Loucy (cell line): Measurements from ENCODE around the gene HELZ.

Experiments used
- H2AFZ ChIP-seq: fragments of 200-600 bp; sonication (generic); 2 replicates; pipeline ENCODE4 v1.6.0; 2016; ENCODE audit warnings: antibody characterized with exemption, mild to moderate bottlenecking, low read length, moderate library complexity
- H3F3A ChIP-seq: fragments of 200-600 bp; 2 replicates; pipeline ENCODE4 v1.6.0; 2016; ENCODE audit warnings: antibody characterized with exemption, low read depth, mild to moderate bottlenecking
- H3K27me3 ChIP-seq: fragments of 200-600 bp; sonication (generic); 2 replicates; pipeline ENCODE4 v1.6.1; 2014; ENCODE audit warnings: low read length, mild to moderate bottlenecking; ENCODE audit not compliant: insufficient read depth, poor library complexity, severe bottlenecking
- H3K36me3 ChIP-seq: fragments of 200-600 bp; sonication (generic); 2 replicates; pipeline ENCODE4 v1.6.1; 2016; ENCODE audit warnings: low read length; ENCODE audit not compliant: insufficient read depth
- H3K4me1 ChIP-seq: fragments of 200-600 bp; sonication (generic); 2 replicates; pipeline ENCODE4 v1.5.1; 2014; ENCODE audit warnings: low read length, mild to moderate bottlenecking; ENCODE audit not compliant: insufficient read depth, poor library complexity, severe bottlenecking
- H3K4me2 ChIP-seq: fragments of 200-600 bp; sonication (generic); 2 replicates; pipeline ENCODE4 v1.6.0; 2014; ENCODE audit warnings: antibody characterized with exemption, low read length, low read depth, mild to moderate bottlenecking; ENCODE audit not compliant: poor library complexity, severe bottlenecking
- H3K4me3 ChIP-seq: fragments of 200-600 bp; sonication (generic); 2 replicates; pipeline ENCODE4 v1.5.1; 2014; ENCODE audit warnings: low read length, mild to moderate bottlenecking, mixed read lengths; ENCODE audit not compliant: poor library complexity, severe bottlenecking
- H3K79me2 ChIP-seq: fragments of 200-600 bp; sonication (generic); 2 replicates; pipeline ENCODE4 v1.6.1; 2014; ENCODE audit warnings: low read length; ENCODE audit not compliant: insufficient read depth
- H3K9ac ChIP-seq: fragments of 200-600 bp; sonication (generic); 2 replicates; pipeline ENCODE4 v1.6.0; 2014; ENCODE audit warnings: mild to moderate bottlenecking, low read depth, low read length, moderate library complexity; ENCODE audit not compliant: poor library complexity, severe bottlenecking
- H3K9me2 ChIP-seq: fragments of 200-600 bp; sonication (generic); replicated peaks from 2 replicates; pipeline ENCODE4 v1.6.1; 2016; ENCODE audit warnings: low read depth, low read length, mixed read lengths
- H3K9me3 ChIP-seq: fragments of 200-600 bp; sonication (generic); 2 replicates; pipeline ENCODE4 v1.6.1; 2014; ENCODE audit warnings: mild to moderate bottlenecking, antibody characterized with exemption, low read length, low read depth; ENCODE audit not compliant: insufficient read depth
- H4K20me1 ChIP-seq: fragments of 200-600 bp; sonication (generic); 2 replicates; pipeline ENCODE4 v1.6.0; 2014; ENCODE audit warnings: antibody characterized with exemption, low read length, mild to moderate bottlenecking; ENCODE audit not compliant: insufficient read depth, poor library complexity, severe bottlenecking
- EZH2phosphoT487 ChIP-seq: fragments of 200-600 bp; IDR thresholded peaks from 2 replicates; pipeline ENCODE4 v1.6.1; 2018; ENCODE audit warnings: antibody characterized with exemption, mild to moderate bottlenecking, moderate library complexity, borderline replicate concordance
- TF ChIP-seq, protein P1 (sequence below): fragments of 200-600 bp; sonication (generic); conservative IDR thresholded peaks from 2 replicates; pipeline ENCODE4 v1.5.1; 2014; ENCODE audit warnings: mild to moderate bottlenecking, antibody characterized with exemption, low read length

The HELZ gene

DNA sequence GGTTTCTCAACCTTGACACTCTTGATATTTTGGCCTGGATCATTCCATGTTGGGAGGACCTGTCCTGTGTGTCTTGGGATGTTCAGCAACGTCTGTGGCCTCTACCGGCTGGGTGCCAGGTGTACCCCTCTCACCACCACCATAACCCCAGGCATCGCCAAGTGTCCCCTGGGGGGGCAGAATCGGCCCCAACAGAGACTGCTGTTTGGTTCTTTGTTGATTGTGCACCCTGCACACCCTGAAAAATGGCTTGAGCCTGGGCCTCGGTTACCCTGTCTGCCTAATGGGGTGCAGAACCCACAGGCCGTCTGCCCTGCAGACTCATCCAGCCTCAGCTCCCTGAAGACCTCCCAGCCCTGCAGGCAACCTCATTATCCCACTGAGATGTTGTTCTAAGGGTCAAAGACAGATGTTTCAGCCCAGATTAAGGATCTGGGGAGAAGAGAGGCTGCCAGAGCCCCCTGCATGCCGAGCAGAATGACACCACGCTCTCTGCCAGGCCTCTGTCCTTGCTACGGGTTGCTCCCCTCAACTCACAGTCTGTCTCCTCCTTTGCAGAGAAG lies 191.5 kb downstream of the HELZ start:
- no peaks in the 10 kb centered on the region for H3K79me2 ChIP-seq
- H2AFZ ChIP-seq, result no peak overlapping the region
- no peak overlapping the region for H3K4me2 ChIP-seq
- no peak overlapping the region for H3K9ac ChIP-seq
- H3K36me3 ChIP-seq, result no peaks in the 10 kb centered on the region
- no peaks in the 10 kb centered on the region for H3K9me2 ChIP-seq
- H3K27me3 ChIP-seq, result no peaks in the 10 kb centered on the region
- H4K20me1 ChIP-seq, result no peaks in the 10 kb centered on the region
- H3K4me1 ChIP-seq, result no peaks in the 10 kb centered on the region
- H3K4me3 ChIP-seq, result no peak overlapping the region
- TF ChIP-seq EZH2phosphoT487, result no peak
- TF ChIP-seq, protein P1, sequence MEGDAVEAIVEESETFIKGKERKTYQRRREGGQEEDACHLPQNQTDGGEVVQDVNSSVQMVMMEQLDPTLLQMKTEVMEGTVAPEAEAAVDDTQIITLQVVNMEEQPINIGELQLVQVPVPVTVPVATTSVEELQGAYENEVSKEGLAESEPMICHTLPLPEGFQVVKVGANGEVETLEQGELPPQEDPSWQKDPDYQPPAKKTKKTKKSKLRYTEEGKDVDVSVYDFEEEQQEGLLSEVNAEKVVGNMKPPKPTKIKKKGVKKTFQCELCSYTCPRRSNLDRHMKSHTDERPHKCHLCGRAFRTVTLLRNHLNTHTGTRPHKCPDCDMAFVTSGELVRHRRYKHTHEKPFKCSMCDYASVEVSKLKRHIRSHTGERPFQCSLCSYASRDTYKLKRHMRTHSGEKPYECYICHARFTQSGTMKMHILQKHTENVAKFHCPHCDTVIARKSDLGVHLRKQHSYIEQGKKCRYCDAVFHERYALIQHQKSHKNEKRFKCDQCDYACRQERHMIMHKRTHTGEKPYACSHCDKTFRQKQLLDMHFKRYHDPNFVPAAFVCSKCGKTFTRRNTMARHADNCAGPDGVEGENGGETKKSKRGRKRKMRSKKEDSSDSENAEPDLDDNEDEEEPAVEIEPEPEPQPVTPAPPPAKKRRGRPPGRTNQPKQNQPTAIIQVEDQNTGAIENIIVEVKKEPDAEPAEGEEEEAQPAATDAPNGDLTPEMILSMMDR, result no peak
- H3K9me3 ChIP-seq, result peaks cover 8% of the 10 kb centered on the region
- H3F3A ChIP-seq, result no peaks in the 10 kb centered on the region

DNA sequence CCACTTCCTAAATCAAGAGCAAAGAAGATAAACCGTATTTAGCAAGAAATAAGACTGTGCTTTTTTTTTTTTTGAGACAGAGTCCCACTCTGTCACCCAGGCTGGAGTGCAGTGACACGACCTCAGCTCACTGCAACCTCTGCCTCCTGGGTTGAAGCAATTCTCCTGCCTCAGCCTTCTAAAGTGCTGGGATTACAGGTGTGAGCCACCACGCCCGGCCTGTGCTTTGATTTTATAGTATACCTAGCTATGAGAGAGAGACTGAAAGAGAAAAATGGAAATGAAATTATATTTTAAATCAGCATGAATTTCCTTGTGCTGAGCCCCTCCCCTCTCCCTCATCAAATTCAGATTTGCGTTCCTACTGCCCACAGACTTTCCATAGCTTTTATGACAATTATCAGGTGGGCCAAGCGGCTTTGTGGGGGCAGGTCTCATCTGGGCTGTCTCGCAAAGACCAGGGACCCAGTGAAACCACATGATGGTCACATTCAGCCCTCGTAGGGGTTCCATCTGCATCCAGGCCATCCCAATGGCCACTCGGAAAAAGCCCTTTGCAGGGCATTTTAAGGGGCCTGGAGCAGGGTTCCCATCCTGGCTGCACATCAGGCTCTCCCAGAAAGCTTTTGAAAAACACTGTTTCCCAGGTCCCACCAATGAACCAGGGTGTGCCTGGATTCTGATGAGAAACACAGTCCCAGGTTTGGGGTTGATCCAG lies 192.1 kb downstream of the HELZ start:
- H4K20me1 ChIP-seq, result no peaks in the 10 kb centered on the region
- H3K9ac ChIP-seq, result no peak overlapping the region
- TF ChIP-seq, protein P1, result no peak
- no peak for TF ChIP-seq EZH2phosphoT487
- H3K9me2 ChIP-seq, result no peaks in the 10 kb centered on the region
- peaks cover 9% of the 10 kb centered on the region for H3K9me3 ChIP-seq
- H3K4me2 ChIP-seq, result no peak overlapping the region
- H3K36me3 ChIP-seq, result no peaks in the 10 kb centered on the region
- no peak overlapping the region for H3K4me3 ChIP-seq
- H3K4me1 ChIP-seq, result no peaks in the 10 kb centered on the region
- no peak overlapping the region for H2AFZ ChIP-seq
- no peaks in the 10 kb centered on the region for H3K27me3 ChIP-seq
- no peaks in the 10 kb centered on the region for H3F3A ChIP-seq
- no peaks in the 10 kb centered on the region for H3K79me2 ChIP-seq

DNA sequence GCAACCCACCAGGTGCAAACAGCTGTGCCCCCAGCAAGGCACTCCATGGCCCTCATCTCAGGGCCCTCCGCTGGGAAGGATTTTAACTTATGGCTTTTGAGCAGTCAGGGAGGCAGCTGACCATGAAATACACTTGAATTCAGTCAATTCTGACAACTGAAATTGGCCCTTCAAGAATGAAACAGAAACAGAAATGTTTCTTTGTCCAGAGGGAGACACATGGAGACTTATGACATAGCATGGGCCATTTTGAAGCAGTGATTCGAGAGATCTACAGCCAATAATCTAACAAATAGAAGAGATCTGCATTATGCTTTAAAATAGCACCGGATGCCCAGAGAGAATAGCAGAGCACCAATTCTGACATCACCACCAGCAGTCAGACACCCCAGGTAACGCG lies 193.2 kb downstream of the HELZ start:
- no peaks in the 10 kb centered on the region for H3K4me1 ChIP-seq
- no peaks in the 10 kb centered on the region for H3K36me3 ChIP-seq
- no peaks in the 10 kb centered on the region for H3K9me2 ChIP-seq
- H2AFZ ChIP-seq, result no peak overlapping the region
- no peaks in the 10 kb centered on the region for H3F3A ChIP-seq
- no peak overlapping the region for H3K4me2 ChIP-seq
- no peaks in the 10 kb centered on the region for H3K27me3 ChIP-seq
- H3K79me2 ChIP-seq, result no peaks in the 10 kb centered on the region
- no peak overlapping the region for H3K9ac ChIP-seq
- TF ChIP-seq EZH2phosphoT487, result no peak
- TF ChIP-seq, protein P1, result no peak
- H4K20me1 ChIP-seq, result no peaks in the 10 kb centered on the region
- peaks cover 16% of the 10 kb centered on the region for H3K9me3 ChIP-seq
- H3K4me3 ChIP-seq, result no peak overlapping the region
